Hepatocyte (in vitro differentiated cells): ENCODE data around the gene LRP1B. TPM values are rescaled to one million over a fixed set of nuclear protein-coding genes. Genes with fewer than 3 reads are reported as not detected.

Experiments used
- DNase-seq: peaks from one replicate; pipeline ENCODE4 v3.0.0-alpha.2; 2016; ENCODE audit warnings: low spot score
- H2AFZ ChIP-seq: fragments of 200-600 bp; sonication (generic); 2 replicates; pipeline ENCODE4 v1.6.0; 2016; ENCODE audit warnings: antibody characterized with exemption, mild to moderate bottlenecking
- H3K27ac ChIP-seq: fragments of 200-600 bp; sonication (generic); 2 replicates; pipeline ENCODE4 v1.5.1; 2016; ENCODE audit warnings: mild to moderate bottlenecking
- H3K27me3 ChIP-seq: fragments of 200-600 bp; sonication (generic); 2 replicates; pipeline ENCODE4 v1.6.1; 2016
- H3K36me3 ChIP-seq: fragments of 200-600 bp; sonication (generic); replicated peaks from 2 replicates; pipeline ENCODE4 v1.5.1; 2016; ENCODE audit warnings: low read depth; ENCODE audit not compliant: insufficient read depth
- H3K4me1 ChIP-seq: fragments of 200-600 bp; sonication (generic); 2 replicates; pipeline ENCODE4 v1.5.1; 2016; ENCODE audit warnings: mild to moderate bottlenecking, moderate library complexity; ENCODE audit not compliant: insufficient read depth
- H3K4me2 ChIP-seq: fragments of 200-600 bp; sonication (generic); 2 replicates; pipeline ENCODE4 v1.6.0; 2016
- H3K4me3 ChIP-seq: fragments of 200-600 bp; sonication (generic); 2 replicates; pipeline ENCODE4 v1.5.1; 2016; ENCODE audit warnings: mild to moderate bottlenecking
- H3K79me2 ChIP-seq: fragments of 200-600 bp; sonication (generic); 2 replicates; pipeline ENCODE4 v1.6.0; 2017; ENCODE audit warnings: mild to moderate bottlenecking
- H3K9me2 ChIP-seq: fragments of 200-600 bp; sonication (generic); replicated peaks from 2 replicates; pipeline ENCODE4 v1.6.0; 2017; ENCODE audit warnings: mild to moderate bottlenecking; ENCODE audit not compliant: insufficient read depth
- H3K9me3 ChIP-seq: fragments of 200-600 bp; sonication (generic); 2 replicates; pipeline ENCODE4 v1.5.1; 2016; ENCODE audit warnings: low read depth, mild to moderate bottlenecking
- H4K20me1 ChIP-seq: fragments of 200-600 bp; sonication (generic); 2 replicates; pipeline ENCODE4 v1.6.0; 2016; ENCODE audit warnings: mild to moderate bottlenecking; ENCODE audit not compliant: insufficient read depth, poor library complexity, severe bottlenecking
- EZH2 ChIP-seq: fragments of 200-600 bp; sonication (generic); IDR thresholded peaks from 2 replicates; pipeline ENCODE4 v1.6.1; 2016; ENCODE audit warnings: antibody characterized with exemption, mild to moderate bottlenecking, borderline replicate concordance
- EZH2phosphoT487 ChIP-seq: fragments of 200-600 bp; sonication (generic); IDR thresholded peaks from one replicate; pipeline ENCODE4 v1.6.1; 2018; ENCODE audit warnings: antibody characterized with exemption, mild to moderate bottlenecking, low read depth, moderate library complexity; ENCODE audit not compliant: unreplicated experiment, severe bottlenecking
- WGBS: methylation state at CpG from one replicate; pipeline ENCODE4 v1.1.6; 2016; ENCODE audit warnings: low lambda C conversion rate; ENCODE audit errors: missing lambda C conversion rate; 5-methylcytosine and 5-hydroxymethylcytosine counted together
- polyA plus RNA-seq: library from polyadenylated mRNA; unstranded; fragments of >200 nt; fragmentation: Nextera tagmentation; extraction: Ambion mirVana; gene quantifications from 2 replicates; pipeline ENCODE4 v1.2.1, GENCODE V29; 2016
- total RNA-seq: library from RNA; depleted of rRNA; stranded (reverse); fragments of >200 nt; gene quantifications from 2 replicates; pipeline ENCODE4 v1.2.3, GENCODE V29; 2014
- TF ChIP-seq, protein P1 (sequence below): fragments of 200-600 bp; sonication (generic); IDR thresholded peaks from 2 replicates; pipeline ENCODE4 v1.5.1; 2016; ENCODE audit warnings: antibody characterized with exemption, mild to moderate bottlenecking; ENCODE audit not compliant: poor library complexity

LRP1B gene
- total and polyA plus RNA-seq, 2 experiments from 2014 or later, result 0.65 to 2.0 TPM

DNA sequence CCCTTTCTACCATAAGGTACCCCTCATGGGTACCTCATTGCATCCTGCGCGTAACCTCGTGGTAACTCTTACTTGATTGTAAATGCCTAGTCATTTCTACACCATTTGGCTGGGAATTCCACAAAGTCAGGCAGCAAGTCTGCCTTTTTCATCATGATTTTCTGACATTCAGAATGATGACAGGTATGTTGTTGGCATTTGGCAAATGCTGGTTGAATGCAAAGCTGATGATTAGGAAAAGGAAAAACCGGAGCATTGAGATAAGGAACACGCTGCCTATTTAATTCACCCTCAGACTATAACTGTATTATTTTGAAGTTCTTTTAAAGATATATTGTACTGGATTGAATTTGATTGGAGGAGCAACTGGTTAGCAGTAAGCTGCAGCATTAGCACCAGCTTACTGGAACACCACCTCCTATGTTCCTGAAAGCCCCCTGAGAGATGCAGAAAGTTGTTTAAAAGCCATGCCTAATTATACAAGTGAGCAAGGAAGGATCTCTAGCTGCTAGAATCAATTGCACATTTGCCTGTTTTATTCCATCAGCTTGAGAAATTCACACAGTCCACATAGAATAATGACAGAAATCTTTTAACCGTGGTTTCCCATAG lies 520.1 kb downstream of the LRP1B start:
- peak overlapping the region; percentile 23 for H3K4me2 ChIP-seq
- H2AFZ ChIP-seq, result no peak overlapping the region

DNA sequence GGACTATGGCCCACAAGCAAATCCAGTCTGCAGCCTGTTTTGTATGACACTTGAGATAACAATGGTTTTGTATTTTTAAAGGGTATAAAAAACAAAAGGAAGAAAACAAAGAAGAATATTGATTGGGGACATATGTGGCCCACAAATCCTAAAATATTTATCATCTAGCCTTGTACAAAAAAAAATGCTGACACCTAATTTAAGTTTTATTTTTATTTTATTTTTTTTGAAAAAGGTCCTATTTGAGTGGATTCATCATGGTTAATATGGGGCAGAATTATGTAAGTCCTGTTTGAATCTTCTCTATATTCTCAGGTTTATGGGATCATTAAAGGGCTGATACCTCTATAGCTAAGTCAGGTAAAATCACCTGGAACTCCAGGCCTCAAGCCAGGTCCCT lies 525.7 kb downstream of the LRP1B start:
- no peak overlapping the region for H3K27ac ChIP-seq
- H4K20me1 ChIP-seq, result no peaks in the 10 kb centered on the region
- no peaks in the 10 kb centered on the region for H3K9me2 ChIP-seq
- H3K4me3 ChIP-seq, result no peak overlapping the region
- TF ChIP-seq EZH2 (no peak), EZH2phosphoT487 (no peak)
- TF ChIP-seq, protein P1, sequence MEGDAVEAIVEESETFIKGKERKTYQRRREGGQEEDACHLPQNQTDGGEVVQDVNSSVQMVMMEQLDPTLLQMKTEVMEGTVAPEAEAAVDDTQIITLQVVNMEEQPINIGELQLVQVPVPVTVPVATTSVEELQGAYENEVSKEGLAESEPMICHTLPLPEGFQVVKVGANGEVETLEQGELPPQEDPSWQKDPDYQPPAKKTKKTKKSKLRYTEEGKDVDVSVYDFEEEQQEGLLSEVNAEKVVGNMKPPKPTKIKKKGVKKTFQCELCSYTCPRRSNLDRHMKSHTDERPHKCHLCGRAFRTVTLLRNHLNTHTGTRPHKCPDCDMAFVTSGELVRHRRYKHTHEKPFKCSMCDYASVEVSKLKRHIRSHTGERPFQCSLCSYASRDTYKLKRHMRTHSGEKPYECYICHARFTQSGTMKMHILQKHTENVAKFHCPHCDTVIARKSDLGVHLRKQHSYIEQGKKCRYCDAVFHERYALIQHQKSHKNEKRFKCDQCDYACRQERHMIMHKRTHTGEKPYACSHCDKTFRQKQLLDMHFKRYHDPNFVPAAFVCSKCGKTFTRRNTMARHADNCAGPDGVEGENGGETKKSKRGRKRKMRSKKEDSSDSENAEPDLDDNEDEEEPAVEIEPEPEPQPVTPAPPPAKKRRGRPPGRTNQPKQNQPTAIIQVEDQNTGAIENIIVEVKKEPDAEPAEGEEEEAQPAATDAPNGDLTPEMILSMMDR, result no peak
- no peaks in the 10 kb centered on the region for H3K27me3 ChIP-seq
- no peaks in the 10 kb centered on the region for H3K36me3 ChIP-seq
- H3K9me3 ChIP-seq, result no peaks in the 10 kb centered on the region
- no peaks in the 10 kb centered on the region for H3K79me2 ChIP-seq
- no peaks in the 10 kb centered on the region for H3K4me1 ChIP-seq
- no peak overlapping the region for H2AFZ ChIP-seq
- no peak overlapping the region for H3K4me2 ChIP-seq
- no peak for DNase-seq

More for the DNA sequence above, 520.1 kb downstream of the LRP1B start:
- TF ChIP-seq, protein P1, result no peak
- no peak for TF ChIP-seq EZH2phosphoT487
- TF ChIP-seq EZH2, result no peak
- Histone ChIP-seq H3K4me3 (no peak overlapping the region), H3K27ac (no peak overlapping the region), H3K79me2 (no peaks in the 10 kb centered on the region), H3K9me2 (no peaks in the 10 kb centered on the region), H3K36me3 (no peaks in the 10 kb centered on the region), H3K9me3 (no peaks in the 10 kb centered on the region), H3K27me3 (no peaks in the 10 kb centered on the region), H4K20me1 (no peaks in the 10 kb centered on the region), H3K4me1 (peaks cover 6% of the 10 kb centered on the region)
- DNase-seq, result no peak
- 66% methylated on average over 6 of the region's 6 CpGs for WGBS

DNA sequence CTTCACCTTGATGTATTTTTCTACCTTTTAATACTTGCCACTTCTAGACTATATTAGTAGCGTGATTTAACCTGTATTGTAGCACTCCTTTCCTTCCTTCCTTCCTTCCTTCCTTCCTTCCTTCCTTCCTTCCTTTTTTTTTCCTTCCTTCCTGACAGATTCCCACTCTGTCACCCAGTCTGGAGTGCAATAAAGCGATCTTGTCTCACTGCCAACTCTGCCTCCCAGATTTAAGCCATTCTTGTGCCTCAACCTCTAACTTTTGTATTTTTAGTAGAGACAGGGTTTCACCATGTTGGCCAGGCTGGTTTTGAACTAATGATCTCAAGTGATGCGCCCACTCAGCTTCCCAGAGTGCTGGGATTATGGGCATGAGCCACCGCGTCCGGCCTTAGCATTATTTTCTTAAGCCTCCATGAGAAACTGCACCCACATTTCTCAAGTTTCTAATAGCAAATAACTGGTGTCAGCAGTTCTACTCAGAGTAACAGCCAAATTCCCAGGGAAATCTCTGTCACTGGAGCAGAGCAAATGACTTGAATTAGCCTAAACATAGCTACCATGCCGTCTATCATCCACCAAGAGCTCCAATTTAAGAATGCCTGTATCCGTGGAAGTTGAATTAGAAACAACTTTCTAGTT lies 529.2 kb downstream of the LRP1B start:
- Histone ChIP-seq H2AFZ (no peak overlapping the region), H3K9me3 (no peaks in the 10 kb centered on the region), H3K27me3 (no peaks in the 10 kb centered on the region), H3K36me3 (no peaks in the 10 kb centered on the region), H4K20me1 (no peaks in the 10 kb centered on the region), H3K4me1 (no peaks in the 10 kb centered on the region), H3K79me2 (no peaks in the 10 kb centered on the region), H3K27ac (no peak overlapping the region), H3K4me3 (no peak overlapping the region), H3K9me2 (no peaks in the 10 kb centered on the region), H3K4me2 (no peak overlapping the region)
- DNase-seq, result no peak
- TF ChIP-seq EZH2phosphoT487 (no peak), EZH2 (no peak)
- TF ChIP-seq, protein P1, result no peak
- 80% methylated on average over 8 of the region's 8 CpGs for WGBS
